Measurements from ENCODE around the gene FOXA1.

- no peak for TF ChIP-seq CTCF (IDR thresholded peaks at IDR 0.05)
- TF ChIP-seq POLR2A (IDR thresholded peaks at IDR 0.05) = no peak
- TF ChIP-seq POLR2AphosphoS5 (IDR thresholded peaks at IDR 0.05) = peak; percentile 30
Observed at GRCh38 chr14:37550511-37550910, 44.5 kb downstream of the FOXA1 start.
